ENCODE results near the gene MPIG6B. TPM values are rescaled to one million over a fixed set of nuclear protein-coding genes. Genes with fewer than 3 reads are reported as not detected.
"Not testable (repeated sequence)": the region's sequence is repeated elsewhere in the genome, so short reads cannot be mapped to it uniquely, and the experiment has no call there.

MPIG6B gene
- total RNA-seq, 2 donors from 2014 or later = not detected

DNA sequence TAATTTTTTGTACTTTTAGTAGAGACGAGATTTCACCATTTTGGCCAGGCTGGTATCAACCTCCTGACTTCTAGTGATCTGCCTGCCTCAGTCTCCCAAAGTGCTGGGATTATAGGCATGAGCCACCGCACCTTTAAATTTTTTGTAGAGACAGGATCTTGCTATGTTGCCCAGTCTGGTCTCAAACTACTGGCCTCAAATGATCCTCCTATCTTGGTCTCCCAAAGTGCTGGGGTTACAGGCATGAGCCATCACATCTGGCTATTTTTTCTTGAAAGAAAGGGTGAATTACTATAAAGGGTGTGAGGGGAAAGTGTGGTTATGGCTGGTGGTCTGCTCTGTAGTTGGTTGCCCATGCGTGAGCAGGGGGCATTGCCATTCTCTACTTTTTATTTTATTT lies 14.9 kb upstream of the MPIG6B start:
- 78 to 91% methylated on average over 3 of the region's 3 CpGs for WGBS, 2 donors
- Histone ChIP-seq H3K9me3 (no peaks in the 10 kb centered on the region), H3K4me1 (peaks cover 6% of the 10 kb centered on the region), H3K27ac (no peak overlapping the region), H3K4me3 (no peak overlapping the region), H3K27me3 (no peaks in the 10 kb centered on the region), H3K36me3 (replicated peaks in 1 of 2; ENCODE audit: insufficient read depth in 1 of 2, low read depth in 2 of 2) (no peaks in the 10 kb centered on the region)
- intact Hi-C loops (cut with DNase I) = no loop called here
- TF ChIP-seq POLR2A (IDR thresholded peaks at IDR 0.05) = no peak
- TF ChIP-seq CTCF (IDR thresholded peaks at IDR 0.05) = no peak
- ATAC-seq = no peak
- no peak for DNase-seq

DNA sequence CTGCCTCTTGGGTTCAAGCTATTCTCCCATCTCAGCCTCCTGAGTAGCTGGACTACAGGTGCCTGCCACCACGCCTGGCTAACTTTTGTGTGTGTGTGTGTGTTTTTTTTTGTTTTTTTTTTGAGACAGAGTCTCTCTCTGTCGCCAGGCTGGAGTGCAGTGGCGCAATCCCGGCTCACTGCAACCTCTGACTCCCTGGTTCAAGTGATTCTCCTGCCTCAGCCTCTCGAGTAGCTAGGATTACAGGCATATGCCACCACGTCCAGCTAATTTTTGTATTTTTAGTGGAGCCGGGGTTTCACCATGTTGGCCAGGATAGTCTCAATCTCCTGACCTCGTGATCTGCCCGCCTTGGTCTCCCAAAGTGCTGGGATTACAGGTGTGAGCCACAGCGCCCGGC lies 14.0 kb upstream of the MPIG6B start:
- WGBS, 2 donors = 72 to 74% methylated on average over 11 of the region's 11 CpGs
- DNase-seq; H3K36me3 ChIP-seq (replicated peaks in 1 of 2; ENCODE audit: insufficient read depth in 1 of 2, low read depth in 2 of 2); H3K27me3 ChIP-seq; H3K9me3 ChIP-seq; H3K4me1 ChIP-seq; intact Hi-C loops (cut with DNase I); H3K27ac ChIP-seq; ATAC-seq; H3K4me3 ChIP-seq: not testable (repeated sequence)

DNA sequence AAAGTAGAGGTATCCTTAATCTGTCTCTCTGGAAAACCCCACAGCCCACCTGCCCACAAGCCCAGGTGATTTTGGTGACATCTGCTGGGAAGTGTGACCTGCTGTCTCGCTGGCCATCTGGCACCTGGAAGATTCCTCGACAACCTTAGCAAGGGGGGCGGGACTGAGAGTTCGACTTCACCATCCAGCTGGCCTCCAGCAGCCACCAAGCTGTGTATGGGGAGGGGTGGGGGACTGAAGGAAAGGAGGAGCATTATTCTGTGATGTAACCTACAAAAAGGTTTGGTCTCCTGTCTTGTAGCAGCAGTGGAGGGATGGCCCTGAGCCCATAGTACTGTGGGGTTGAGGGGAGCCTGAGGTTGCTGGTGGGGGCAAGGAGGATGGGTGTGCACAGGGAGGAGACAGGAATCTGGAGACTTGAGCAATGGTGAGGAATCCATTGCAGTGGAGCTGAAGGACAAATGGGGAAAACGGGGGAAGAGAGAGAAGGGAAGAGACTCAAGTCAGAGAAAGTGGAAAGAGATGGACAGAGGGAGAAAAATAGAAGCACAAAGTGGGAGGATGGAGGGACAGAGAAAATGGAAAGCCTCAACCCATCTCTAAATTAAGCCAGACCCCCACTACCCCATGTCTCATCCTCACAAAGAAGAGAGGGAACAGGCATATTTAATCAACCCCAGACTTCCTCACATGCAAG lies 12.5 kb upstream of the MPIG6B start:
- DNase-seq (no peak), ATAC-seq (no peak)
- WGBS, 2 donors = 42 to 49% methylated on average over 5 of the region's 5 CpGs
- Histone ChIP-seq H3K27me3 (no peaks in the 10 kb centered on the region), H3K36me3 (replicated peaks in 1 of 2; ENCODE audit: insufficient read depth in 1 of 2, low read depth in 2 of 2) (no peaks in the 10 kb centered on the region), H3K4me1 (no peaks in the 10 kb centered on the region), H3K9me3 (no peaks in the 10 kb centered on the region), H3K27ac (no peak overlapping the region), H3K4me3 (no peak overlapping the region)
- no peak for TF ChIP-seq POLR2A (IDR thresholded peaks at IDR 0.05)
- intact Hi-C loops (cut with DNase I) = no loop called here

GRCh38 chr6:31711233-31711632 lies 11.9 kb upstream of the MPIG6B start:
- intact Hi-C loops (cut with DNase I) = no loop called here
- no peaks in the 10 kb centered on the region for H3K4me1 ChIP-seq
- ATAC-seq (no peak), DNase-seq (no peak)
- no peaks in the 10 kb centered on the region for H3K36me3 ChIP-seq (replicated peaks in 1 of 2; ENCODE audit: insufficient read depth in 1 of 2, low read depth in 2 of 2)
- H3K27me3 ChIP-seq = no peaks in the 10 kb centered on the region
- no peaks in the 10 kb centered on the region for H3K9me3 ChIP-seq
- WGBS, 2 donors = 45 to 48% methylated on average over 6 to 8 of the region's 8 CpGs
- TF ChIP-seq POLR2A (IDR thresholded peaks at IDR 0.05) (no peak), CTCF (IDR thresholded peaks at IDR 0.05) (no peak)
- no peak overlapping the region for H3K4me3 ChIP-seq
- H3K27ac ChIP-seq = no peak overlapping the region

GRCh38 chr6:31712296-31712695 lies 10.9 kb upstream of the MPIG6B start:
- no peak for TF ChIP-seq POLR2A (IDR thresholded peaks at IDR 0.05)
- peak in 1 of 7 experiments; percentile 26 for TF ChIP-seq CTCF (IDR thresholded peaks at IDR 0.05)
- no peak for ATAC-seq
- Histone ChIP-seq H3K27me3 (no peaks in the 10 kb centered on the region), H3K4me1 (no peaks in the 10 kb centered on the region), H3K36me3 (replicated peaks in 1 of 2; ENCODE audit: insufficient read depth in 1 of 2, low read depth in 2 of 2) (no peaks in the 10 kb centered on the region), H3K4me3 (no peak overlapping the region), H3K27ac (no peak overlapping the region), H3K9me3 (no peaks in the 10 kb centered on the region)
- DNase-seq = peak in 1 of 4 donors; percentile 31
- intact Hi-C loops (cut with DNase I) = no loop called here
- WGBS, 2 donors = 61 to 67% methylated on average over 8 of the region's 8 CpGs

DNA sequence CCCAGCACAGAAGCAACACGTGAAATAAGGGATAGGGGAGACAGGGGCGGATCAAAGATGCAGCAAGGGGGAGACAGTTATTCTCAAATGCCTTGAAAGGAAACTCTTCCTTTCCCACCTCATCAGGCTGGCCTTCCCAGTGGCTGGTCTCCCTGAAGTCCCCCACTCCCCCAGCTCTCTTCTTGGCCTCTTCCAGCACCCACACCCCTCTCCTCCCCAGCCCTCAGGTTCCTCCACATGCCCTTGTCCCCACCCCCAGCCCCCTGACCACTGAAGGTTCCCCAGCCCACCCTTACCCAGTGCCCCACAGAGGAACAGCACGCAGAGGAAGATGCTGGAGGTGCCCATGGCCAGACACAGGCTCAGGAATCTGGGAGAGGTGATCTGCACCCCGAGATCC lies 9.7 kb upstream of the MPIG6B start:
- no peak overlapping the region for H3K4me3 ChIP-seq
- no peak for TF ChIP-seq POLR2A (IDR thresholded peaks at IDR 0.05)
- TF ChIP-seq CTCF (IDR thresholded peaks at IDR 0.05) = no peak

More for the DNA sequence above, 9.7 kb upstream of the MPIG6B start:
- Histone ChIP-seq H3K36me3 (replicated peaks in 1 of 2; ENCODE audit: insufficient read depth in 1 of 2, low read depth in 2 of 2) (no peaks in the 10 kb centered on the region), H3K9me3 (no peaks in the 10 kb centered on the region), H3K27me3 (no peaks in the 10 kb centered on the region), H3K4me1 (peaks cover 4% of the 10 kb centered on the region), H3K27ac (no peak overlapping the region)
- 45 to 70% methylated on average over 4 of the region's 4 CpGs for WGBS, 2 donors
- DNase-seq (no peak), ATAC-seq (no peak)
- intact Hi-C loops (cut with DNase I) = no loop called here

Measured in body of pancreas (tissue), 4 donors.